Prostate gland (tissue), 2 donors: Measurements from ENCODE around the gene DTX2.

Source experiments
- POLR2A ChIP-seq: fragments of 450-650 bp; IDR thresholded peaks from one replicate; pipeline ENCODE4 v1.6.1; 2016; ENCODE audit warnings: antibody characterized with exemption, mild to moderate bottlenecking
- POLR2AphosphoS5 ChIP-seq: sonication (generic); formaldehyde crosslinking; IDR thresholded peaks from one replicate; pipeline ENCODE4 v1.6.1; 2017; ENCODE audit warnings: antibody characterized with exemption
- TF ChIP-seq, protein P1 (sequence below), 4 experiments: fragments of 200-600 bp in 2 of 4; fragments of 450-650 bp in 2 of 4; sonication (generic) in 2 of 4; IDR thresholded peaks; 1 replicate in 3 of 4; 2 replicates in 1 of 4; pipeline ENCODE4 v1.5.1; 2016 to 2019; ENCODE audit warnings: antibody characterized with exemption in 4 of 4, mild to moderate bottlenecking in 2 of 4, moderate library complexity in 2 of 4

DNA sequence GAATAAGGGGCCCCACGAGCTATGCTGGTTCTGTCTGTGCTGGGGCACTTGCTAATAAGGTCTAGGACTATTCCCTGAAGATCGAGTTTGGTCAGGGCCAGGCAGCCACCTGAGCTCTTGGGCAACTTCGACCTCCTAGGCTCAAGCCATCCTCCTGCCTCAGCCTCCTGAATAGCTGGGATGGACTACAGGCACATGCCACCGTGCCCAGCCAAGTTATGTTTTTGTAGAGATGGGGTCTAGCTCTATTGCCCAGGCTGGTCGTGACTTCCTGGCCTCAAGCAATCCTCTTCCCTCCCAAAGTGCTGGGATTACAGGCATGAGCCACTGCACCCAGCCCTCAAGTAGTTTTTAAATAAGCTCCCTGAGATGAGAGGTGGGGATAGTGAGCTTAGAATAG lies 33.9 kb upstream of the DTX2 start:
- TF ChIP-seq, protein P1, sequence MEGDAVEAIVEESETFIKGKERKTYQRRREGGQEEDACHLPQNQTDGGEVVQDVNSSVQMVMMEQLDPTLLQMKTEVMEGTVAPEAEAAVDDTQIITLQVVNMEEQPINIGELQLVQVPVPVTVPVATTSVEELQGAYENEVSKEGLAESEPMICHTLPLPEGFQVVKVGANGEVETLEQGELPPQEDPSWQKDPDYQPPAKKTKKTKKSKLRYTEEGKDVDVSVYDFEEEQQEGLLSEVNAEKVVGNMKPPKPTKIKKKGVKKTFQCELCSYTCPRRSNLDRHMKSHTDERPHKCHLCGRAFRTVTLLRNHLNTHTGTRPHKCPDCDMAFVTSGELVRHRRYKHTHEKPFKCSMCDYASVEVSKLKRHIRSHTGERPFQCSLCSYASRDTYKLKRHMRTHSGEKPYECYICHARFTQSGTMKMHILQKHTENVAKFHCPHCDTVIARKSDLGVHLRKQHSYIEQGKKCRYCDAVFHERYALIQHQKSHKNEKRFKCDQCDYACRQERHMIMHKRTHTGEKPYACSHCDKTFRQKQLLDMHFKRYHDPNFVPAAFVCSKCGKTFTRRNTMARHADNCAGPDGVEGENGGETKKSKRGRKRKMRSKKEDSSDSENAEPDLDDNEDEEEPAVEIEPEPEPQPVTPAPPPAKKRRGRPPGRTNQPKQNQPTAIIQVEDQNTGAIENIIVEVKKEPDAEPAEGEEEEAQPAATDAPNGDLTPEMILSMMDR (IDR thresholded peaks at IDR 0.05): no peak
- no peak for TF ChIP-seq POLR2A
- TF ChIP-seq POLR2AphosphoS5: no peak
